Hepatocyte (in vitro differentiated cells): Measurements from ENCODE around the gene PTPN1.

Source experiments
- CTCF ChIP-seq: fragments of 200-600 bp; sonication (generic); IDR thresholded peaks from 2 replicates; pipeline ENCODE4 v1.5.1; 2016; ENCODE audit warnings: antibody characterized with exemption, mild to moderate bottlenecking; ENCODE audit not compliant: poor library complexity
- EZH2 ChIP-seq: fragments of 200-600 bp; sonication (generic); IDR thresholded peaks from 2 replicates; pipeline ENCODE4 v1.6.1; 2016; ENCODE audit warnings: antibody characterized with exemption, mild to moderate bottlenecking, borderline replicate concordance
- EZH2phosphoT487 ChIP-seq: fragments of 200-600 bp; sonication (generic); IDR thresholded peaks from one replicate; pipeline ENCODE4 v1.6.1; 2018; ENCODE audit warnings: antibody characterized with exemption, mild to moderate bottlenecking, low read depth, moderate library complexity; ENCODE audit not compliant: unreplicated experiment, severe bottlenecking

DNA sequence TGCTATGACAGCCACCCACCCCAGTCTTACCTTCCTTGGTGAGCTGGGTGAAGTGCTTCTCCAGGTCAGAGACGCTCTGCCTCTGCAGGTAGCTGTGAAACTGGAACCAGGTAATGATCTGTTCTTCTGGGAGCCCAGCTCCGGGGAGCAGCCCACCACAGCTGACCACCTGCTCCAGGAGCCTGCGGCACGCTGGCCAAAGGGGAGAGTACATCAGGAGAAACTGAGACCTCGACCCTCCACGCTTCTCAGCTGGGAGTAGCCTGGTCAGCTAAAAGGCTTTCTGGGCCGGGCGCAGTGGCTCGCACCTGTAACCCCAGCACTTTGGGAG, 82.8 kb downstream of the PTPN1 start:
- no peak for TF ChIP-seq CTCF
- TF ChIP-seq EZH2, result no peak
- TF ChIP-seq EZH2phosphoT487, result no peak
